Measurements from ENCODE around the gene BMP3. TPM values are rescaled to one million over a fixed set of nuclear protein-coding genes. Genes with fewer than 3 reads are reported as not detected.

The BMP3 gene
- total and polyA plus RNA-seq, 2 of the 13 experiments (the other 11 are each of a cell fraction or from before 2014, with no cell fraction given) = not detected

DNA sequence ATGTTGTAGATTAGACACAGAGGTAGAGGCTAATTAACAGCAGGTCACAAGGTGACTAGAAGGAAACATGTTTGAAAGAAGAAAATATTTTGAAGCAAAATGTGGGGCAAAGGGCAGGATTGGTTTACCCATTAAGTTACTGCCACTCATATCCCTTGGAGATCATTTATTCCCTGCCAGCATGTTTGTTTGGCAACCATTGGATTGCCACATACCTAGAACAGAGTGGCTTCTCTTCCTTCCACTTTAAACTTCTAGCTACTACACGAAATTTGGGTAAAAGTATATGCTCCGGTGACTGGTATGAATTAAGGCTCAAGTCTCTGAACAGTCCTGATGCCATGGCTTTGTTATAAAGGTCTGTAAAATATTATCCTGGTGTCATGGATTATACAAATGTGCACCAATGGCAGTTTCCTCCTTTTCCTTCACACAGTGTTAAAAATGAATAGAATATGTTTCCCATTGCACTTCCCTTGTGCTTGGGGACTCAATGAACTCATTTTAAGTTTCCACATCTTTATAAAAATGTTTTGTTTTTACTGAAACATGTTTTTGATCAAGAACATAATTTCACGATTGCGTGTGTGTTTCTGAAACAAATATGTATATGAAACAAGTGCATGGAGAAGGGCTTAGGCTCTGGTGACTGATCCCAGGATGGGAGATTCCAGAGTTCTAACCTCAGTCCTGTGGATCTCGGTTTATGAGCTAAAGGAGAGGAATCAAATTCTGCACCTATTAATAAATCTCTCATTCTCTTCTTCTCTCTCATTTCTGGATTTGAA, 12.3 kb downstream of the BMP3 start:
- no TSS peak for BruUV-seq (replicated peaks)
- WGBS (ENCODE audit: low lambda C conversion rate) = 2% methylated on average over 5 of the region's 5 CpGs
- no peak for DNase-seq (ENCODE audit: low spot score)
- ChIA-PET CTCF (ENCODE audit: low intra/inter-chr PET ratio, low total read pairs) (no interaction called here), POLR2A (no interaction called here)
- ATAC-seq = no peak
- Histone ChIP-seq H3K4me1 (ENCODE audit: insufficient read depth, low read length) (no peaks in the 10 kb centered on the region), H3K9me3 (ENCODE audit: low read length) (no peaks in the 10 kb centered on the region), H3K27ac (ENCODE audit: extremely low read length, insufficient read depth, low read length) (no peak overlapping the region), H3K36me3 (replicated peaks in 1 of 2; ENCODE audit: control insufficient read depth in 1 of 2, insufficient read depth in 2 of 2, low read length in 2 of 2) (no peaks in the 10 kb centered on the region), H3K4me2 (ENCODE audit: low read depth, low read length) (no peak overlapping the region), H3K9ac (ENCODE audit: insufficient read depth, low read depth, low read length) (no peak overlapping the region), H3K27me3 (ENCODE audit: control insufficient read depth in 1 of 2, insufficient read depth in 2 of 2, low read length in 2 of 2) (no peaks in the 10 kb centered on the region; a peak in 1 of 5 replicates), H4K20me1 (ENCODE audit: insufficient read depth, low read length) (no peaks in the 10 kb centered on the region), H3K4me3 (replicated peaks in 1 of 3; ENCODE audit: insufficient read depth in 1 of 3, low read depth in 2 of 3, low read length in 3 of 3) (no peak overlapping the region), H2AFZ (ENCODE audit: low read length) (no peak overlapping the region), H3K79me2 (ENCODE audit: insufficient read depth, low read length) (no peaks in the 10 kb centered on the region)
- no peak for FAIRE-seq
- intact Hi-C loops (cut with micrococcal nuclease; ENCODE audit: unreplicated experiment) = no loop called here
- TF ChIP-seq RXRB (CRISPR knock-in tag; IDR thresholded peaks at IDR 0.05; ENCODE audit: borderline replicate concordance) (no peak), IKZF5 (CRISPR knock-in tag; IDR thresholded peaks at IDR 0.05) (no peak), ZFP62 (CRISPR knock-in tag; IDR thresholded peaks at IDR 0.05) (no peak)
- in situ Hi-C loops (cut with HindIII; ENCODE audit: extremely low pct_ligation_motif_present, low pct_unique_long_range_greater_than_20kb) = no loop called here

- Histone ChIP-seq H3K36me3 (replicated peaks in 1 of 2; ENCODE audit: control insufficient read depth in 1 of 2, insufficient read depth in 2 of 2, low read length in 2 of 2) (no peaks in the 10 kb centered on the region), H3K27me3 (ENCODE audit: control insufficient read depth in 1 of 2, insufficient read depth in 2 of 2, low read length in 2 of 2) (no peaks in the 10 kb centered on the region; a peak in 1 of 5 replicates), H3K27ac (ENCODE audit: extremely low read length, insufficient read depth, low read length) (no peak overlapping the region), H2AFZ (ENCODE audit: low read length) (no peak overlapping the region), H4K20me1 (ENCODE audit: insufficient read depth, low read length) (no peaks in the 10 kb centered on the region), H3K79me2 (ENCODE audit: insufficient read depth, low read length) (no peaks in the 10 kb centered on the region), H3K9me3 (ENCODE audit: low read length) (no peaks in the 10 kb centered on the region), H3K9ac (ENCODE audit: insufficient read depth, low read depth, low read length) (no peak overlapping the region), H3K4me3 (replicated peaks in 1 of 3; ENCODE audit: insufficient read depth in 1 of 3, low read depth in 2 of 3, low read length in 3 of 3) (no peak overlapping the region), H3K4me2 (ENCODE audit: low read depth, low read length) (no peak overlapping the region), H3K4me1 (ENCODE audit: insufficient read depth, low read length) (no peaks in the 10 kb centered on the region)
- FAIRE-seq (no peak), ATAC-seq (no peak), DNase-seq (ENCODE audit: low spot score) (no peak)
- CTCF ChIA-PET (ENCODE audit: low intra/inter-chr PET ratio, low total read pairs) = no interaction called here
- intact Hi-C loops (cut with micrococcal nuclease; ENCODE audit: unreplicated experiment) = no loop called here
- in situ Hi-C loops (cut with HindIII; ENCODE audit: extremely low pct_ligation_motif_present, low pct_unique_long_range_greater_than_20kb) = no loop called here
- POLR2A ChIA-PET = no interaction called here
- no TSS peak for BruUV-seq (replicated peaks)
- TF ChIP-seq MED8 (CRISPR knock-in tag; IDR thresholded peaks at IDR 0.05; ENCODE audit: insufficient replicate concordance) (no peak), ZKSCAN1 (IDR thresholded peaks at IDR 0.05; ENCODE audit: low read length) (no peak), SCMH1 (CRISPR knock-in tag; IDR thresholded peaks at IDR 0.05; ENCODE audit: borderline replicate concordance) (no peak), MXI1 (IDR thresholded peaks at IDR 0.05; ENCODE audit: borderline replicate concordance, low read depth, low read length) (no peak), SIX4 (CRISPR knock-in tag; IDR thresholded peaks at IDR 0.05) (no peak), PITX1 (CRISPR knock-in tag; IDR thresholded peaks at IDR 0.05) (no peak), SSRP1 (CRISPR knock-in tag; IDR thresholded peaks at IDR 0.05) (no peak)
- TF ChIP-seq, protein P1, sequence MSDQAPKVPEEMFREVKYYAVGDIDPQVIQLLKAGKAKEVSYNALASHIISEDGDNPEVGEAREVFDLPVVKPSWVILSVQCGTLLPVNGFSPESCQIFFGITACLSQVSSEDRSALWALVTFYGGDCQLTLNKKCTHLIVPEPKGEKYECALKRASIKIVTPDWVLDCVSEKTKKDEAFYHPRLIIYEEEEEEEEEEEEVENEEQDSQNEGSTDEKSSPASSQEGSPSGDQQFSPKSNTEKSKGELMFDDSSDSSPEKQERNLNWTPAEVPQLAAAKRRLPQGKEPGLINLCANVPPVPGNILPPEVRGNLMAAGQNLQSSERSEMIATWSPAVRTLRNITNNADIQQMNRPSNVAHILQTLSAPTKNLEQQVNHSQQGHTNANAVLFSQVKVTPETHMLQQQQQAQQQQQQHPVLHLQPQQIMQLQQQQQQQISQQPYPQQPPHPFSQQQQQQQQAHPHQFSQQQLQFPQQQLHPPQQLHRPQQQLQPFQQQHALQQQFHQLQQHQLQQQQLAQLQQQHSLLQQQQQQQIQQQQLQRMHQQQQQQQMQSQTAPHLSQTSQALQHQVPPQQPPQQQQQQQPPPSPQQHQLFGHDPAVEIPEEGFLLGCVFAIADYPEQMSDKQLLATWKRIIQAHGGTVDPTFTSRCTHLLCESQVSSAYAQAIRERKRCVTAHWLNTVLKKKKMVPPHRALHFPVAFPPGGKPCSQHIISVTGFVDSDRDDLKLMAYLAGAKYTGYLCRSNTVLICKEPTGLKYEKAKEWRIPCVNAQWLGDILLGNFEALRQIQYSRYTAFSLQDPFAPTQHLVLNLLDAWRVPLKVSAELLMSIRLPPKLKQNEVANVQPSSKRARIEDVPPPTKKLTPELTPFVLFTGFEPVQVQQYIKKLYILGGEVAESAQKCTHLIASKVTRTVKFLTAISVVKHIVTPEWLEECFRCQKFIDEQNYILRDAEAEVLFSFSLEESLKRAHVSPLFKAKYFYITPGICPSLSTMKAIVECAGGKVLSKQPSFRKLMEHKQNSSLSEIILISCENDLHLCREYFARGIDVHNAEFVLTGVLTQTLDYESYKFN (CRISPR knock-in tag; conservative IDR thresholded peaks at IDR 0.05) = no peak
- 3% methylated on average over 4 of the region's 4 CpGs for WGBS (ENCODE audit: low lambda C conversion rate)
These were observed 18.8 kb downstream of the BMP3 start for GRCh38 chr4:81049330-81049729.

Data from HepG2 (cell line).